ENCODE measurements around the gene PRRG1. TPM values are rescaled to one million over a fixed set of nuclear protein-coding genes. Genes with fewer than 3 reads are reported as not detected.

PRRG1 gene
- total RNA-seq, 1 experiment from 2014 or later = 12.8 TPM

GRCh38 chrX:37504991-37505390, 155.8 kb downstream of the PRRG1 start:
- intact Hi-C loops (cut with micrococcal nuclease) = no loop called here
- H3K9me2 ChIP-seq (replicated peaks; ENCODE audit: low read length) = no peaks in the 10 kb centered on the region
- DNase-seq (no peak), ATAC-seq (no peak)
- H3K4me1 ChIP-seq (ENCODE audit: insufficient read depth, low read length) = no peaks in the 10 kb centered on the region
- CTCF ChIA-PET = no interaction called here
- H3K9ac ChIP-seq (ENCODE audit: low read length) = no peak overlapping the region
- no peaks in the 10 kb centered on the region for H3K27me3 ChIP-seq (ENCODE audit: low read length)
- no peaks in the 10 kb centered on the region for H3K79me2 ChIP-seq (ENCODE audit: low read length)
- TF ChIP-seq EZH2 (IDR thresholded peaks at IDR 0.05; ENCODE audit: low read length, unreplicated experiment) = no peak
- no peak for TF ChIP-seq CTCF (conservative IDR thresholded peaks at IDR 0.05; ENCODE audit: low read depth, low read length)
- no peak for TF ChIP-seq EZH2phosphoT487 (IDR thresholded peaks at IDR 0.05; ENCODE audit: borderline replicate concordance, low read length)
- no peaks in the 10 kb centered on the region for H4K20me1 ChIP-seq (ENCODE audit: low read length)
- POLR2A ChIA-PET (ENCODE audit: unreplicated experiment) = no interaction called here
- no peaks in the 10 kb centered on the region for H3K9me3 ChIP-seq (ENCODE audit: low read length)
- no peak overlapping the region for H3K27ac ChIP-seq (ENCODE audit: low read length)
- no peak overlapping the region for H2AFZ ChIP-seq (ENCODE audit: low read length)
- no peaks in the 10 kb centered on the region for H3F3A ChIP-seq (ENCODE audit: low read length, unreplicated experiment)
- BruUV-seq (replicated peaks) = no TSS peak
- H3K36me3 ChIP-seq (ENCODE audit: low read depth, low read length) = no peaks in the 10 kb centered on the region
- H3K4me2 ChIP-seq (ENCODE audit: low read length) = no peak overlapping the region
- H3K4me3 ChIP-seq (ENCODE audit: low read length) = no peak overlapping the region

Other genes with a start within 250 kb of the PRRG1 start
- 0.26 and 0.52 TPM in 2 replicates for gene LANCL3, start 222.3 kb downstream of the PRRG1 start, total RNA-seq (2014; rRNA removed)

All from PC-3 (cell line).